PFSK-1 (cell line): Measurements from ENCODE around the gene DLST.

Experiments used
- POLR2AphosphoS5 ChIP-seq: IDR thresholded peaks from 2 replicates; pipeline ENCODE4 v1.6.1; 2012; ENCODE audit warnings: low read depth, mild to moderate bottlenecking, control low read depth, low read length, moderate library complexity
- REST ChIP-seq, 2 experiments: IDR thresholded peaks; 2 replicates each; pipeline versions ENCODE4 v1.6.1 to v1.8.0; 2011 to 2012; ENCODE audit warnings: low read depth in 2 of 2, low read length in 2 of 2, control low read depth in 1 of 2, inconsistent platforms in 1 of 2, mild to moderate bottlenecking in 1 of 2, moderate library complexity in 1 of 2; ENCODE audit not compliant: insufficient read depth in 1 of 2
- TAF1 ChIP-seq: IDR thresholded peaks from 2 replicates; pipeline ENCODE4 v1.6.1; 2012; ENCODE audit warnings: low read length, control low read depth, borderline replicate concordance; ENCODE audit not compliant: insufficient read depth

GRCh38 chr14:74910556-74910955 is 28.8 kb downstream of the DLST start:
- TF ChIP-seq POLR2AphosphoS5: no peak
- no peak for TF ChIP-seq REST (IDR thresholded peaks at IDR 0.05; ENCODE audit: insufficient read depth in 1 of 2, low read depth in 2 of 2, low read length in 2 of 2)
- no peak for TF ChIP-seq TAF1
